ENCODE data around the gene MCOLN1.

- TF ChIP-seq EP300 (IDR thresholded peaks at IDR 0.05; ENCODE audit: borderline replicate concordance in 1 of 2, low read depth in 1 of 2, low read length in 1 of 2) = no peak
- no peak for TF ChIP-seq EZH2phosphoT487 (IDR thresholded peaks at IDR 0.05; ENCODE audit: borderline replicate concordance, low read depth)
- TF ChIP-seq SIN3A (IDR thresholded peaks at IDR 0.05; ENCODE audit: borderline replicate concordance, low read depth, low read length) = no peak
- no peak for TF ChIP-seq GABPA (IDR thresholded peaks at IDR 0.05; ENCODE audit: low read depth)
- TF ChIP-seq ZBTB33 (IDR thresholded peaks at IDR 0.05; ENCODE audit: borderline replicate concordance, low read depth) = no peak
- no peak for TF ChIP-seq CTCF (IDR thresholded peaks at IDR 0.05)
- no peak for TF ChIP-seq TEAD4 (IDR thresholded peaks at IDR 0.05; ENCODE audit: borderline replicate concordance, insufficient read depth)
Measured at GRCh38 chr19:7554990-7555864, 32.8 kb downstream of the MCOLN1 start.

Measured in SK-N-SH (cell line).